ENCODE measurements around the gene PCDHAC1.
"Not testable (repeated sequence)": the region's sequence is repeated elsewhere in the genome, so short reads cannot be mapped to it uniquely, and the experiment has no call there.

PCDHAC1 gene

GRCh38 chr5:140925806-140926442 lies at the start of gene PCDHAC1:
TSS of gene PCDHAC1 (plus strand) at chr5:140926299. CDS start at chr5:140926893, 594 bp downstream.
- peak in 1 of 2 experiments; percentile 51 for DNase-seq

- not testable (repeated sequence) for DNase-seq
Measured at GRCh38 chr5:140876541-140877261, 49.4 kb upstream of the PCDHAC1 start.

- no peak for DNase-seq
Measured at GRCh38 chr5:140877262-140877581, 48.9 kb upstream of the PCDHAC1 start.

DNA sequence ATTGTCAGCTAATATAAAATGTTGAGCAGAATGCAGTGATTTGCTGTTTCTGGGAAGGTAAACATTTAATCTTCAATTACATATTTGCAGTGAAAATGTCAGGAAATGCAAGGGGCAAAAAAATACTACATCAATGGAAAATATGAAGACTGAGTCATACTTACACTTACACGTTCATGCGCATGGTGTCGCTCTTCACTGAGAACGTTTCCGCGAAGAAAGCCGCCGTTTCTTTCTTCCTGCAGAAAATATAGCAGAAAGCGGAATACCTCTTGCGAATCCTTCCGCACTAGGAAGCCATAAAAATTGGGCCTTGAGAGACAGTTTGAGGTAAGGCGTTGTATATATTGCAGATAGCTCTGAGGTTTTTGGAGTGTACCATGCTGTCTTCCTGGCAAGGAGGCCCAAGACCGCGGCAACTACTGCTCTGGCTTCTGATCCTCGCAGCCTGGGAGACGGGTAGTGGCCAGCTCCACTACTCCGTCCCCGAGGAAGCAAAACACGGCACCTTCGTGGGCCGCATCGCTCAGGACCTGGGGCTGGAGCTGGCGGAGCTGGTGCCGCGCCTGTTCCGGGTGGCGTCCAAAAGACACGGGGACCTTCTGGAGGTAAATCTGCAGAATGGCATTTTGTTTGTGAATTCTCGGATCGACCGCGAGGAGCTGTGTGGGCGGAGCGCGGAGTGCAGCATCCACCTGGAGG lies 44.1 kb upstream of the PCDHAC1 start, which contains the start of gene PCDHA13:
Gene PCDHA13 (plus strand): TSS at position 236 of the 702 bp plus-strand sequence. CDS start 145 bp downstream, at position 381.
- no peak for DNase-seq

DNA sequence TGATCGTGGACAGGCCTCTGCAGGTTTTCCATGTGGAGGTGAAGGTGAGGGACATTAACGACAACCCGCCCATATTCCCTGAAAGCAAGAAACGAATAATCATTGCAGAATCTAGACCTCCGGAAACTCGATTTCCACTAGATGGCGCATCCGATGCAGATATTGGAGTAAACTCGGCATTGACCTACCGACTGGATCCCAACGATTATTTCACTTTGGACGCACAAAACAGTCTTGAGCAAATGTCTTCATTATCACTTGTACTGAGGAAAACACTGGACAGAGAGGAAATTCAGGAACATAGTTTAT lies 43.6 kb upstream of the PCDHAC1 start:
- no peak for DNase-seq

DNA sequence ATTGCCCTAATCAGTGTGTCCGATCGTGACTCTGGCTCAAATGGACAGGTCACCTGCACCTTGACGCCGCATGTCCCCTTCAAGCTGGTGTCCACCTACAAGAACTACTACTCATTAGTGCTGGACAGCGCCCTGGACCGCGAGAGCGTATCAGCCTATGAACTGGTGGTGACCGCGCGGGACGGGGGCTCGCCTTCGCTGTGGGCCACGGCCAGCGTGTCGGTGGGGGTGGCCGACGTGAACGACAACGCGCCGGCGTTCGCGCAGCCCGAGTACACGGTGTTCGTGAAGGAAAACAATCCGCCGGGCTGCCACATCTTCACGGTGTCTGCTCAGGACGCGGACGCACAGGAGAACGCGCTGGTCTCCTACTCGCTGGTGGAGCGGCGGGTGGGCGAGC lies 42.7 kb upstream of the PCDHAC1 start:
- no peak for DNase-seq

GRCh38 chr5:140883927-140884697 lies 42.0 kb upstream of the PCDHAC1 start:
- DNase-seq: no peak

DNA sequence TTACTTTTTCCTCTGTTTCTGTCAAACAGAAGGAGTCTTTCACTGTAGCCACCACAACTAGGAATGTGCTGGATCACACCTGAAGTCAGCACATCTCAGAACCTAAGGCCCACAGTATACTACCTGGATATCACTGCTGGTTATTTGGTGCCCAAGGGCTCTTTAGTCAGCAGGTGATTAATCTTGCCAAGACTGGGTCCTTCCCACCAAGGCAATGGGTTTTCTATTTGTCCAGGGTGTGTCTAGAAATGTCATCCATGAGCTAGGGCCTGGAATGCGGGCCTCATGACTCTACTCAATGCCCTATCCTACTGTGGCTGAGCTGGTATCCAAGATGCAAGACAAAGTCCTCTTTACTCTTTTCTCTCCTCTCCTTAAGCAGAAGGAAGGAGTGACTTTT lies 9.8 kb upstream of the PCDHAC1 start:
- DNase-seq: no peak

DNA sequence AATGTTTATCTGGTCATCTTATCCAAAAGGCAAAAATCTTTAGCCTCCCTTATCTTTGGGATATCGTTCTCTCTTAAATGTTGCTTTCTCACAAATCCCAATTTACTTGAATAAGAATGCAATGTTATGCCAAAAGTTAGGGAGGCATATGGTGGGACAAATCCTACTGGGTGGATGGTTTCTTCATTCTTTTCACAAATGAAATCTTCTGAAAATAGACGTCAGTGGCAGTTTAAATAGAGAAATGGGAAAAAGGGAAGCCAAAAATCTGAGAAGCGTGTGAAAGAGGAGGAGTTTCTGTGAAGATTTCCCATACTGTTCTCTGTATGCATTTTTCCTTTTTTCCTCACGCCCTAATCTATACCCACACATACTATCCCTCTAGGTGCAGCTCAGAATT lies 2.5 kb upstream of the PCDHAC1 start:
- DNase-seq: no peak

GRCh38 chr5:140926443-140927227 lies 536 bp downstream of the PCDHAC1 start:
- peak; percentile 60 to 79 for DNase-seq

DNA sequence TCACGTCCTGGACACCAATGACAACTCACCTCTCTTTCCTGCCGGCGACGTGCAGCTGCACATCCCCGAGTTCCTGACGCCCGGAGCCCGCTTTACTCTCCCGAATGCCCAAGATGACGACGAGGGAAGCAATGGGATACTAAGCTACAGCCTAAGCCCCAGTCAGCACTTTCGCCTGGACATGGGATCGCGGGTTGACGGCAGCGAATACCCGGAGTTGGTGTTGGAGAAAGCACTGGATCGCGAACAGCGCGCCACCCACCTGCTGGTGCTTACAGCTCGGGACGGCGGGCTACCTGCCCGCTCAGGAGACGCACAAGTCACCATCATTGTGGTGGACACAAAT lies 1.1 kb downstream of the PCDHAC1 start:
- DNase-seq: no peak

- DNase-seq: peak; percentile 15 to 32
Measured at GRCh38 chr5:140934964-140935606, 9.0 kb downstream of the PCDHAC1 start.

GRCh38 chr5:140946578-140946977 lies 20.5 kb downstream of the PCDHAC1 start:
- DNase-seq: no peak

- no peak for DNase-seq
Measured at GRCh38 chr5:140951636-140952035, 25.5 kb downstream of the PCDHAC1 start.

- no peak for DNase-seq
Measured at GRCh38 chr5:140953234-140953633, 27.1 kb downstream of the PCDHAC1 start.

DNA sequence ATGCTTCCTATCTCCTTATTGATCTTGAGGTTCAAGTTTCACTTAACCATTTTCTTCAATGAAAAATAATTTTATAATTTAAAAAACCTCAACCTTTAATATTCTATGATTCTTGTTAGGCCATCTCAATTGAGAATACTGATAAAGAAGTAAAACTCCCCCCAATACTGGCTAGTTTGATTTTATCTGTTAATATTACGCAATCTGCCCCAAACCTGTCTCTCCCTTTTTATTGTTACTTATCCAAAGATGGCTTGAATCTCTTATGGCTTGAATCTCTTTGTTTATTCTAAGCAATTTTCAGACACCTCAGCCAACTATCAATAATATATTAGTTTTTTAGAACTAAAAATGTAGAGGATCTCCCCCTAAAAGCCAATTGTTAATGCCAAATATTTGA lies 36.1 kb downstream of the PCDHAC1 start:
- DNase-seq: no peak

GRCh38 chr5:140964356-140964755 lies 38.3 kb downstream of the PCDHAC1 start:
- no peak for DNase-seq

- no peak for DNase-seq
Measured at GRCh38 chr5:140965905-140966292, 39.8 kb downstream of the PCDHAC1 start.

GRCh38 chr5:140966293-140967225 lies 40.5 kb downstream of the PCDHAC1 start, which contains the start of gene PCDHAC2:
TSS of gene PCDHAC2 (plus strand) at chr5:140966476. CDS start at chr5:140966767, 291 bp downstream.
- no peak for DNase-seq

DNA sequence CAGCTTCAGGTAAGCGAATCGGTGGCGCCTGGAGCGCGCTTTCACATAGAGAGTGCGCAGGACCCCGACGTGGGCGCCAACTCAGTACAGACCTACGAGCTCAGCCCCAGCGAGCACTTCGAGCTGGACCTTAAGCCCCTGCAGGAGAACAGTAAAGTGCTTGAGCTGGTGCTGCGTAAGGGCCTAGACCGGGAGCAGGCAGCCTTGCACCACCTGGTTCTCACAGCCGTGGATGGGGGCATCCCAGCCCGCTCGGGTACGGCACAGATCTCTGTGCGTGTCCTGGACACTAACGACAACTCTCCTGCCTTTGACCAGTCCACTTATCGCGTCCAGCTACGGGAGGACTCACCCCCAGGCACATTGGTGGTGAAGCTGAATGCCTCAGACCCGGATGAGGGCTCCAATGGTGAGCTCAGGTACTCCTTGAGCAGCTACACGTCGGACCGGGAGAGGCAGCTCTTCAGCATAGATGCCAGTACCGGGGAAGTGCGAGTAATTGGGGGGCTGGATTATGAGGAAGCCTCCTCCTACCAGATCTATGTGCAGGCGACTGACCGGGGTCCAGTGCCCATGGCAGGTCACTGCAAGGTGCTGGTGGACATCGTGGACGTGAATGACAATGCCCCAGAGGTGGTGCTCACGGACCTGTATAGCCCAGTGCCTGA lies 41.3 kb downstream of the PCDHAC1 start:
- no peak for DNase-seq
